SK-N-SH (cell line): ENCODE measurements around the gene RBMS3. TPM values are rescaled to one million over a fixed set of nuclear protein-coding genes. Genes with fewer than 3 reads are reported as not detected.
"Not testable (repeated sequence)": the region's sequence is repeated elsewhere in the genome, so short reads cannot be mapped to it uniquely, and the experiment has no call there.

Experiments
- CTCF ChIA-PET: fragments of 300-600, 350-600 bp; formaldehyde crosslinking; extraction: SDS; loops from one replicate; lab custom pipeline; 2021; lab: Yijun Ruan, JAX
- POLR2A ChIA-PET: fragments of 350-600 bp; sonication (Branson Sonifier 250); formaldehyde crosslinking; extraction: SDS; loops from one replicate; lab custom pipeline; 2020; ENCODE audit warnings: antibody characterized with exemption, inconsistent platforms; lab: Yijun Ruan, JAX
- DNase-seq: peaks from one replicate; pipeline ENCODE4 v3.0.0; 2012
- H2AFZ ChIP-seq: fragments of 200-600 bp; sonication (generic); 2 replicates; pipeline ENCODE4 v1.8.1; 2016; ENCODE audit warnings: antibody characterized with exemption, mild to moderate bottlenecking, low read depth
- H3F3A ChIP-seq: fragments of 200-600 bp; sonication (generic); replicated peaks from 2 replicates; pipeline ENCODE3; 2016; ENCODE audit warnings: antibody characterized with exemption, mild to moderate bottlenecking; ENCODE audit not compliant: insufficient read depth
- H3K27ac ChIP-seq, 2 experiments: fragments of 200-500 bp in 1 of 2; fragments of 200-600 bp in 1 of 2; sonication (Bioruptor generic) in 1 of 2; sonication (generic), shearing (Covaris generic) in 1 of 2; 2 replicates each; pipeline versions ENCODE4 v1.5.1 to v1.6.1; 2014 to 2016; ENCODE audit warnings: low read depth in 2 of 2, inconsistent platforms in 1 of 2, low read length in 1 of 2, mild to moderate bottlenecking in 1 of 2, mixed read lengths in 1 of 2
- H3K27me3 ChIP-seq: fragments of 200-600 bp; sonication (generic), shearing (Covaris generic); 2 replicates; pipeline ENCODE4 v1.6.1; 2016; ENCODE audit warnings: mixed run types; ENCODE audit not compliant: insufficient read depth
- H3K36me3 ChIP-seq, 2 experiments: fragments of 200-500 bp in 1 of 2; fragments of 200-600 bp in 1 of 2; sonication (Bioruptor generic) in 1 of 2; sonication (generic) in 1 of 2; replicated peaks in 1 of 2; 2 replicates each; pipeline versions ENCODE3 to v1.5.1; 2014 to 2016; ENCODE audit warnings: low read length in 1 of 2, mild to moderate bottlenecking in 1 of 2; ENCODE audit not compliant: insufficient read depth in 2 of 2, control insufficient read depth in 1 of 2
- H3K4me1 ChIP-seq, 2 experiments: fragments of 200-500 bp in 1 of 2; fragments of 200-600 bp in 1 of 2; sonication (Bioruptor generic) in 1 of 2; sonication (generic), shearing (Covaris generic) in 1 of 2; 2 replicates each; pipeline versions ENCODE4 v1.5.1 to v1.6.1; 2014 to 2016; ENCODE audit warnings: low read depth in 1 of 2, low read length in 1 of 2, mixed run types in 1 of 2; ENCODE audit not compliant: insufficient read depth in 2 of 2, control insufficient read depth in 1 of 2
- H3K4me2 ChIP-seq: fragments of 200-600 bp; sonication (generic), shearing (Covaris generic); 2 replicates; pipeline ENCODE4 v1.6.1; 2017; ENCODE audit warnings: mixed run types
- H3K4me3 ChIP-seq, 2 experiments: fragments of 200-500 bp in 1 of 2; fragments of 200-600 bp in 1 of 2; sonication (Bioruptor generic) in 1 of 2; sonication (generic), shearing (Covaris generic) in 1 of 2; 2 replicates each; pipeline versions ENCODE4 v1.5.1 to v1.8.1; 2014 to 2016; ENCODE audit warnings: low read depth in 2 of 2, inconsistent platforms in 1 of 2, low read length in 1 of 2, mild to moderate bottlenecking in 1 of 2, mixed read lengths in 1 of 2, moderate library complexity in 1 of 2
- H3K79me2 ChIP-seq: fragments of 200-600 bp; sonication (generic); 2 replicates; pipeline ENCODE4 v1.8.1; 2017; ENCODE audit warnings: mild to moderate bottlenecking; ENCODE audit not compliant: insufficient read depth
- H3K9ac ChIP-seq: fragments of 200-600 bp; sonication (generic); 2 replicates; pipeline ENCODE4 v1.6.1; 2017; ENCODE audit warnings: mixed run types
- H3K9me2 ChIP-seq: fragments of 200-600 bp; sonication (generic); 2 replicates; pipeline ENCODE4 v1.6.1; 2017; ENCODE audit warnings: mixed run types
- H3K9me3 ChIP-seq: fragments of 200-600 bp; sonication (generic); 2 replicates; pipeline ENCODE4 v1.6.1; 2017; ENCODE audit warnings: mixed run types, mild to moderate bottlenecking, moderate library complexity
- H4K20me1 ChIP-seq: fragments of 200-600 bp; sonication (generic); 2 replicates; pipeline ENCODE4 v1.6.1; 2017; ENCODE audit warnings: mild to moderate bottlenecking, mixed run types; ENCODE audit not compliant: insufficient read depth
- EZH2phosphoT487 ChIP-seq: fragments of 200-600 bp; sonication (generic); IDR thresholded peaks from 2 replicates; pipeline ENCODE4 v1.6.1; 2017; ENCODE audit warnings: low read depth, mixed run types, mild to moderate bottlenecking, antibody characterized with exemption, moderate library complexity, borderline replicate concordance
- FOSL2 ChIP-seq: IDR thresholded peaks from 2 replicates; pipeline ENCODE4 v1.4.0; 2012; ENCODE audit warnings: low read depth, mild to moderate bottlenecking, moderate library complexity, borderline replicate concordance
- FOXJ3 ChIP-seq: sonication (generic); formaldehyde crosslinking; IDR thresholded peaks from 2 replicates; pipeline ENCODE4 v1.5.1; 2020; ENCODE audit warnings: mild to moderate bottlenecking, missing genetic modification reagents
- GATA2 ChIP-seq: sonication (generic); formaldehyde crosslinking; IDR thresholded peaks from 2 replicates; pipeline ENCODE4 v1.5.0; 2020; ENCODE audit warnings: mild to moderate bottlenecking, missing genetic modification reagents
- IRF3 ChIP-seq: fragments of 150-350 bp; IDR thresholded peaks from 2 replicates; pipeline ENCODE4 v1.6.1; 2016; ENCODE audit warnings: mild to moderate bottlenecking, low read depth, low read length
- JUND ChIP-seq: IDR thresholded peaks from 2 replicates; pipeline ENCODE4 v1.4.0; 2012
- MXI1 ChIP-seq: IDR thresholded peaks from 2 replicates; pipeline ENCODE4 v1.6.1; 2012; ENCODE audit warnings: mild to moderate bottlenecking, low read depth, low read length, improper control_type of control experiment
- NFIC ChIP-seq: IDR thresholded peaks from 2 replicates; pipeline ENCODE4 v1.4.0; 2012; ENCODE audit warnings: borderline replicate concordance
- POLR2AphosphoS5 ChIP-seq: IDR thresholded peaks from 2 replicates; pipeline ENCODE4 v1.6.1; 2012; ENCODE audit warnings: low read depth, low read length
- RAD21 ChIP-seq: IDR thresholded peaks from 2 replicates; pipeline ENCODE4 v1.6.1; 2012; ENCODE audit warnings: mild to moderate bottlenecking, low read length
- RCOR1 ChIP-seq: fragments of 150-350 bp; IDR thresholded peaks from 2 replicates; pipeline ENCODE4 v1.6.1; 2017; ENCODE audit warnings: antibody characterized with exemption, low read length
- SIN3A ChIP-seq: IDR thresholded peaks from 2 replicates; pipeline ENCODE4 v1.6.1; 2012; ENCODE audit warnings: low read depth, mild to moderate bottlenecking, low read length, moderate library complexity, borderline replicate concordance
- SMC3 ChIP-seq: IDR thresholded peaks from 2 replicates; pipeline ENCODE4 v1.6.1; 2012; ENCODE audit warnings: low read depth, low read length, improper control_type of control experiment
- TAF1 ChIP-seq: IDR thresholded peaks from 2 replicates; pipeline ENCODE4 v1.6.1; 2012; ENCODE audit warnings: low read depth, mild to moderate bottlenecking, low read length, moderate library complexity, borderline replicate concordance
- TCF12 ChIP-seq: IDR thresholded peaks from 2 replicates; pipeline ENCODE4 v1.4.0; 2012
- TEAD4 ChIP-seq: IDR thresholded peaks from 2 replicates; pipeline ENCODE4 v1.4.0; 2012; ENCODE audit warnings: mild to moderate bottlenecking, borderline replicate concordance; ENCODE audit not compliant: insufficient read depth
- USF2 ChIP-seq: fragments of 150-350 bp; IDR thresholded peaks from 2 replicates; pipeline ENCODE4 v1.6.1; 2017; ENCODE audit warnings: antibody characterized with exemption, low read length, low read depth, borderline replicate concordance
- WGBS: methylation state at CpG from one replicate; pipeline ENCODE4 v1.1.6; 2017; ENCODE audit warnings: low lambda C conversion rate; 5-methylcytosine and 5-hydroxymethylcytosine counted together
- polyA plus RNA-seq, 3 experiments: library from polyadenylated mRNA; depleted of rRNA; stranded (reverse); fragments of >200 nt; gene quantifications; 2 replicates each; pipeline ENCODE4 v1.2.3, GENCODE V29; 2012
- TF ChIP-seq, protein P1 (sequence below): IDR thresholded peaks from 2 replicates; pipeline ENCODE4 v1.4.0; 2012; ENCODE audit warnings: low read depth, borderline replicate concordance
- TF ChIP-seq, protein P2 (sequence below): IDR thresholded peaks from 2 replicates; pipeline ENCODE4 v1.6.1; 2012; ENCODE audit warnings: mild to moderate bottlenecking, low read depth, low read length, moderate library complexity

Gene RBMS3
- polyA plus RNA-seq, 1 of the 3 experiments (the other 2 are of a cell fraction): 8.2 TPM

DNA sequence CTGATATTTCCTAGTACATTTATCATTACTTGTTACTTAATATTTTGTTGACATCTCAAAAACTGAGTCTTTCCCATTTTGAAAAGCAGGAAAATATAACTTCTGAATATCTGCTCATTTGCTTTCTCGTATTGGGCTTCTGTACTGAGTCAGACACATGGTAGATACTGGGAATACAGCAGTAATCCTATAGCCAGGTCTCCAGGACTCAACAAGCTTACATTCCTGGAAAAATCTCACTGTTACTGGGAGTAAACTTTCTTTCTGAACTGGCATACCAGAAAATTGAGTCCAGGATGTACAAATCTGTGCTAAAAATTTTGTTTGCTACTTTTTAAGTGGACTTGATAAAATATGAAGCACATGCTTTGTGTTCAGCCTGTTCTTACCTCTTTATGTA lies 240.4 kb downstream of the RBMS3 start (continued):
- TF ChIP-seq FOXJ3 (CRISPR knock-in tag) (no peak), RCOR1 (no peak), EZH2phosphoT487 (no peak), NFIC (no peak)
- TF ChIP-seq, all 33 proteins: peak for 0

DNA sequence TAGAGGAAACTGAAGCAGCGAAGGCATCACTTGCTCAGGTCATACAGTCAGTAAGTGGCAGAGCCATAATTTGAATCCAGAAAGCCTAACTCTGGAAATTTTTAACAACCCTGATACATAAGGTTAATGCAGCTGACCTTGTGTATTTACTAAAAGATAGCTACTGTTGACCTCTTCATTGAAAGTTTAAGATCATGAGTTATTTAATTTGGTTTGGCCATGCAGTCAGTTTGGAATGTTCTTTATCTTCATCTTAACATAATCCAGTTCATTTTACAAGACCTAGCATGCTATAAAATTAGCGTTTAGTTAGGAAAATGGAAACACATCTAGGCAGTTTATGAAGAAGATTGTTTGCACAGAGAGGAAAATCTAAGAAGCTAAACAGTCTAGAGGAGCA lies 240.9 kb downstream of the RBMS3 start:
- no peaks in the 10 kb centered on the region for H3K36me3 ChIP-seq
- TF ChIP-seq SMC3 (no peak), GATA2 (no peak), IRF3 (no peak), EZH2phosphoT487 (no peak), TEAD4 (no peak), TCF12 (no peak), FOXJ3 (CRISPR knock-in tag) (no peak), MXI1 (no peak), FOSL2 (no peak), RAD21 (no peak), USF2 (no peak), JUND (no peak), SIN3A (no peak), TAF1 (no peak), RCOR1 (no peak), POLR2AphosphoS5 (no peak)
- TF ChIP-seq, protein P1, sequence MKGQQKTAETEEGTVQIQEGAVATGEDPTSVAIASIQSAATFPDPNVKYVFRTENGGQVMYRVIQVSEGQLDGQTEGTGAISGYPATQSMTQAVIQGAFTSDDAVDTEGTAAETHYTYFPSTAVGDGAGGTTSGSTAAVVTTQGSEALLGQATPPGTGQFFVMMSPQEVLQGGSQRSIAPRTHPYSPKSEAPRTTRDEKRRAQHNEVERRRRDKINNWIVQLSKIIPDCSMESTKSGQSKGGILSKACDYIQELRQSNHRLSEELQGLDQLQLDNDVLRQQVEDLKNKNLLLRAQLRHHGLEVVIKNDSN: no peak
- TF ChIP-seq, protein P2, sequence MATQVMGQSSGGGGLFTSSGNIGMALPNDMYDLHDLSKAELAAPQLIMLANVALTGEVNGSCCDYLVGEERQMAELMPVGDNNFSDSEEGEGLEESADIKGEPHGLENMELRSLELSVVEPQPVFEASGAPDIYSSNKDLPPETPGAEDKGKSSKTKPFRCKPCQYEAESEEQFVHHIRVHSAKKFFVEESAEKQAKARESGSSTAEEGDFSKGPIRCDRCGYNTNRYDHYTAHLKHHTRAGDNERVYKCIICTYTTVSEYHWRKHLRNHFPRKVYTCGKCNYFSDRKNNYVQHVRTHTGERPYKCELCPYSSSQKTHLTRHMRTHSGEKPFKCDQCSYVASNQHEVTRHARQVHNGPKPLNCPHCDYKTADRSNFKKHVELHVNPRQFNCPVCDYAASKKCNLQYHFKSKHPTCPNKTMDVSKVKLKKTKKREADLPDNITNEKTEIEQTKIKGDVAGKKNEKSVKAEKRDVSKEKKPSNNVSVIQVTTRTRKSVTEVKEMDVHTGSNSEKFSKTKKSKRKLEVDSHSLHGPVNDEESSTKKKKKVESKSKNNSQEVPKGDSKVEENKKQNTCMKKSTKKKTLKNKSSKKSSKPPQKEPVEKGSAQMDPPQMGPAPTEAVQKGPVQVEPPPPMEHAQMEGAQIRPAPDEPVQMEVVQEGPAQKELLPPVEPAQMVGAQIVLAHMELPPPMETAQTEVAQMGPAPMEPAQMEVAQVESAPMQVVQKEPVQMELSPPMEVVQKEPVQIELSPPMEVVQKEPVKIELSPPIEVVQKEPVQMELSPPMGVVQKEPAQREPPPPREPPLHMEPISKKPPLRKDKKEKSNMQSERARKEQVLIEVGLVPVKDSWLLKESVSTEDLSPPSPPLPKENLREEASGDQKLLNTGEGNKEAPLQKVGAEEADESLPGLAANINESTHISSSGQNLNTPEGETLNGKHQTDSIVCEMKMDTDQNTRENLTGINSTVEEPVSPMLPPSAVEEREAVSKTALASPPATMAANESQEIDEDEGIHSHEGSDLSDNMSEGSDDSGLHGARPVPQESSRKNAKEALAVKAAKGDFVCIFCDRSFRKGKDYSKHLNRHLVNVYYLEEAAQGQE: no peak
- TF ChIP-seq, all 33 proteins: peak for 0
- Histone ChIP-seq H4K20me1 (no peaks in the 10 kb centered on the region), H3K27ac (peak overlapping the region in 1 of 2 experiments; percentile 72; a peak in 2 of 4 replicates), H3K4me1 (peaks cover 10 to 20% of the 10 kb centered on the region in 2 experiments; a peak in 3 of 4 replicates), H3K9ac (no peak overlapping the region), H3K27me3 (no peaks in the 10 kb centered on the region), H3K9me3 (no peaks in the 10 kb centered on the region), H3F3A (peaks cover 12% of the 10 kb centered on the region), H3K4me3 (no peak overlapping the region), H3K4me2 (no peak overlapping the region), H3K79me2 (peaks cover 62% of the 10 kb centered on the region), H3K9me2 (no peaks in the 10 kb centered on the region), H2AFZ (no peak overlapping the region)
- WGBS: 66% methylated on average over 2 of the region's 2 CpGs
- no peak for DNase-seq
- ChIA-PET POLR2A (no interaction called here), CTCF (interaction anchor here (0.8 kb wide), 1 partner anchor 22 kb away, joined by 3 read pairs; no protein-coding TSS in a partner anchor)

DNA sequence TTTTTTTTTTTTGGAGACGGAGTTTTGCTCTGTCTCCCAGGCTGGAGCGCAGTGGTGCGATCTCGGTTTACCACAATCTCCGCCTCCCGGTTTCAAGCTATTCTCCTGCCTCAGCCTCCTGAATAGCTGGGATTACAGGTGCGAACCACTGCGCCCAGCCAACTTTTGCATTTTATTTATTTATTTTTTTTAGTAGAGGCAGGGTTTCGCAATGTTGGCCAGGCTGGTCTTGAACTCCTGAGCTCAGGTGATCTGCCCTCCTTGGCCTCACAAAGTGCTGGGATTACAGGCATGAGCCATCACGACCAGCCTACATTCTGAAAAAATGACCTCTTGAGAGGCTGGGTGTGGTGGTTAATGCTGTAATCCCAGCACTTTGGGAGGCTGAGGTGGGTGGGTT lies 243.6 kb downstream of the RBMS3 start:
- H2AFZ ChIP-seq, CTCF ChIA-PET: not testable (repeated sequence)
- H3K79me2 ChIP-seq: peaks cover 58% of the 10 kb centered on the region; the same call in 1 of the 2 replicates

More for the DNA sequence above, 243.6 kb downstream of the RBMS3 start:
- not testable (repeated sequence) for H3K9ac ChIP-seq, H3K9me2 ChIP-seq, H4K20me1 ChIP-seq, H3K36me3 ChIP-seq, H3K27me3 ChIP-seq, DNase-seq, H3K9me3 ChIP-seq, H3K4me3 ChIP-seq
- WGBS: 95% methylated on average over 10 of the region's 10 CpGs
- peaks cover 12% of the 10 kb centered on the region for H3F3A ChIP-seq
- H3K27ac ChIP-seq: peak overlapping the region; percentile 21 to 91; a peak in 3 of 4 replicates
- peak overlapping the region; percentile 3; the same call in 1 of the 2 replicates for H3K4me2 ChIP-seq
- POLR2A ChIA-PET: interaction anchor here (1.2 kb wide), 1 partner anchor 30 kb away, joined by 6 read pairs; no protein-coding TSS in a partner anchor
- H3K4me1 ChIP-seq: peaks cover 3 to 27% of the 10 kb centered on the region in 2 experiments; a peak in 3 of 4 replicates
